Stimulated activated CD4-positive, alpha-beta T cell treated with anti-CD3 and anti-CD28 coated beads, TNF-alpha, amount 100 ng/mL, for 48 hours (primary cell): ENCODE measurements around the gene EEF1A1.
"Not testable (repeated sequence)": the region's sequence is repeated elsewhere in the genome, so short reads cannot be mapped to it uniquely, and the experiment has no call there.

Experiments used
- DNase-seq, 3 donors: peaks; one replicate each; pipeline ENCODE4 v3.0.0-alpha.2; 2020; ENCODE audit warnings: low read depth in 3 of 3

Gene EEF1A1

DNA sequence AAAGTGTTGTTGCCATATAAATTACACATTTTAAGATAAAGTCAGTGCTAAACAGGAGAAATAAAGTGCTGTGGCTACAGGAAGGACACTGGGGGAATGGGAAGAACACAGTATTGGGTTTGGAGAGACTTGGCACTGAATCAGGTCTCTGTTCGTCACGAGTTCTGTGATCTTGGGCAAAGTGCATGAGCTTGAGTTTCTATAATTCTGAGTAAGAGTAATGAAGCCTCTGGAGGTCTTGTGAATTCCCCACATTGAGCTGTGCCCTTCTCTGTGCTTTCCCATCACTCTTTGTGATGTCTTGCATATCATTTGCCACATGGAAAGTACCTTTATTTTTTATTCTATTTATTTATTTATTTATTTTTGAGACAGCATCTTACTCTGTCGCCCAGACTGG lies 16.8 kb upstream of the EEF1A1 start:
- no peak for DNase-seq

DNA sequence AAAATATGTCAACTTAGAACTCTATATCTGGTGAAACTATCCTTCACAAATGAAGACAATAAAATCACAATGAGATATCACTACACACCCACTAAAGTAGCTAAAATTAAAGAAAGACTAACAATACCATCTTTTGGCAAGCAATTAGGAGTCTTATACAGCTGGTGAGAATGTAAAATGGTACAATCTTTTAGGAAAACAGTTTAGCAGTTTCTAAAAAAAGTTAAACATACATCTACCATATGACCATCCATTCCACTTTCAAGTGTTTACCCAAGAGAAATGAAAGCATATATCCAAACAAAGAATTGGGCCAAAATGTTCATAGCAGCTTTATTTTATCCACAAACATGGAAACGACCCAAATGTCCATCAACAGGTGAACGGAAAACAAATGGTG lies 13.8 kb upstream of the EEF1A1 start:
- no peak for DNase-seq

- DNase-seq = no peak
These were observed 11.5 kb upstream of the EEF1A1 start for GRCh38 chr6:73532293-73532692.

DNA sequence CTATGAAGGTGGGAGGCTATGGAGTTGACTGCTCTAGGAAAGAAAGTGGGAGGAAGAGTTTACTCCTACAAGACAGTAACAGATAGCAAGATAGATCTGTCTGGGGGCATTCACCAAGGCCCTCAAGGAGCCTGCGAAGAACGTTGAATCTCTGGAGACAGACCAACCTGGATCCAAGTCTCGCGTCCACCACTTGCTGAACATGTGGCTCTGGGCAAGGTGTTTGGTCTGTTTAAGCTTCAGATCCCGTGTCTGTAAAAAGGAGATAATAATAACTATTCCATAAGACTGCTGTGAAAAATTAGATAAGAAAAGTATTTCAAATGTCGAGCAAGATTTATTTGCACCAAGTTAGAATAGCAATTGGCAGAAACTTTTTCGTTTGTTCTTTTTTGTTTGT lies 8.1 kb upstream of the EEF1A1 start:
- DNase-seq = no peak

- no peak for DNase-seq
These were observed 4.9 kb upstream of the EEF1A1 start for GRCh38 chr6:73525546-73526330.

DNA sequence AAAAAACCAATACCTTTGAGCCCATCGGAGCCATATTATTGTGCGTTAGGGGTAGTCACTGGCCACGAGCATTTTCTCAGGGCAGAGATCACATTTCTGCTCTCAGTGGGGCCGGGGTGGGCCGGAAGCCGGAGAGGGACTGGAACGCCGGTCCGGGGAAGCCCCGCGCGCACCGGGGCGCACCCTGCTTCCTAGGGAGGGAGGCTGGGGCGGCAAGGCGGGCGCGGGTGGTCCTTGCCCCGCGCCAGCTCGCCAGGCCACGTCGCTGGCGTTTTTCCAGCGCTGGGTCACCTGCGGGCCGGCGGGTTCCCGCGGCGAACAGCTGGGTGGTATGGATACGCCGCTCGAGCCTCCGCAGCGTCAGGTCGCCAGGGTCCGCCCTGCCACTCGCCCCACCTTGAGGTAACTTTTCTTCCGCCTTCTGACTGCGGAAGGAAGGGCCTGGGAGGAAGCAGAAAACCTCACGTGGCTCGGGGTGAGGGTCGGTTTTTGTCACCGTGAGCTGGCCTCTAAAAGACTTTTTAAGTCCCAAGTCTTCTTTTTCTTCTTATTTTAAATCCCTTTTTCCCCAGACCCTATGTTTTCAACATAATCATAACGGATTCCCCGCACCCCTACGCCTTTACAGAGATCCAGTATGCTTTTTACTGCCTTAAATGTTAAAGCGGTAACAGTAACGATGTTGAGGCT lies 2.7 kb upstream of the EEF1A1 start:
- DNase-seq = peak in 2 of 3 donors; percentile 61 to 66

DNA sequence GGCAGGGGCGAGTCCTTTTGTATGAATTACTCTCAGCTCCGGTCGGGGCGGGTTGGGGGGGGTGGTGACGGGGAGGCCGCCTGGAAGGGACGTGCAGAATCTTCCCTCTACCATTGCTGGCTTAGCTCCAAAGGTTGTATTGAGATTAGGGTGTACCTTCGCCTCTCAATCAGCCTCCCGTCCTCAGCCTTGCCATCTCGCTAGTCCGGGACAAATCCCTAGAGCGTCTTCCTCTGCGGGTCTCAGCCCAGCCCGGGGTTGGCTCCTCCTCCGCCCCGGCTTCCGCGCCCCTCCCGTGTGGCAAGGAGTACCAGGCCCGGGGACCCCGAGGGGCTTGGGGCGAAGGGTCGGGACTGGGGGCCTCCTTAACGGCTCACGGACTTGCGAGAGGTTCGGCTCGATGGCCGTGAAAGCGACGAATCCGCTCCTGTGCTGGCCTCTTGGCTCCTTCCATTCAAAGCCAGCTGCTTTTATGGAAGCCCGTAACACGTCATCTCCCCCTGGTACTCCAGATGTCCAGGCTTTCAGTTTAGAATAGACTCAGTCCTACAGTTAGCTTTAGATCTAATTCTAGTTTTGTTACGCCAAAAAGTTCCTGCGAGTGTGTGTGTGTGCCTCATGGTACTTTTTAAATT lies 636 bp upstream of the EEF1A1 start:
- peak; percentile 56 to 72 (median 62) for DNase-seq

DNA sequence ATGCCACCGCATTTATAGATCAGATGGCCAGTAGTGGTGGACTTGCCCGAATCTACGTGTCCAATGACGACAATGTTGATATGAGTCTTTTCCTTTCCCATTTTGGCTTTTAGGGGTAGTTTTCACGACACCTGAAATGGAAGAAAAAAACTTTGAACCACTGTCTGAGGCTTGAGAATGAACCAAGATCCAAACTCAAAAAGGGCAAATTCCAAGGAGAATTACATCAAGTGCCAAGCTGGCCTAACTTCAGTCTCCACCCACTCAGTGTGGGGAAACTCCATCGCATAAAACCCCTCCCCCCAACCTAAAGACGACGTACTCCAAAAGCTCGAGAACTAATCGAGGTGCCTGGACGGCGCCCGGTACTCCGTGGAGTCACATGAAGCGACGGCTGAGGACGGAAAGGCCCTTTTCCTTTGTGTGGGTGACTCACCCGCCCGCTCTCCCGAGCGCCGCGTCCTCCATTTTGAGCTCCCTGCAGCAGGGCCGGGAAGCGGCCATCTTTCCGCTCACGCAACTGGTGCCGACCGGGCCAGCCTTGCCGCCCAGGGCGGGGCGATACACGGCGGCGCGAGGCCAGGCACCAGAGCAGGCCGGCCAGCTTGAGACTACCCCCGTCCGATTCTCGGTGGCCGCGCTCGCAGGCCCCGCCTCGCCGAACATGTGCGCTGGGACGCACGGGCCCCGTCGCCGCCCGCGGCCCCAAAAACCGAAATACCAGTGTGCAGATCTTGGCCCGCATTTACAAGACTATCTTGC lies 725 bp downstream of the EEF1A1 start:
- DNase-seq = peak in 2 of 3 donors; percentile 64 to 75

- not testable (repeated sequence) for DNase-seq
These were observed 1.6 kb downstream of the EEF1A1 start for GRCh38 chr6:73518982-73519881.

GRCh38 chr6:73518100-73518981 lies 2.5 kb downstream of the EEF1A1 start:
- DNase-seq = not testable (repeated sequence)

- DNase-seq = no peak
These were observed 4.0 kb downstream of the EEF1A1 start for GRCh38 chr6:73516514-73517489.

DNA sequence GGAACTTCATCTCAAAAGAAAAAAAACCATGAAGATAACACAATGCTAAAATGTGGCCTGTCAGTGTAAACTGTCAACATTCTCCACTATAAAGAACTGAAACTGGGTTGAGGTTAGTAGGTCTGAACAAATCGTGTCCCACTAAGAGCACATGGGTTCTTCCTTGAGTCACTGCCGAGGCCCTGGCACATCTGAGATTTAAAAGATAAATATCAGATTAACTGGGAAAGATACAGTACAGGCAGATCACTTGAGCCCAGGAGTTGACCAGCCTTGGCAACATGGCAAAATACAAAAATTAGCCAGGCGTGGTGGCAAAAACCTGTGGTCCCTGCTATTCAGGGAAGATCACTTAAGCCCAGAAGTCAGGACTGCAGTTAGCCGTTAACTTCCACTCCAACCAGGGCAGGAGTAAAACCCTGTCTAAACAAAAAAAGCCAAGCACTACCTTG lies 5.6 kb downstream of the EEF1A1 start:
- DNase-seq = no peak

GRCh38 chr6:73514746-73515110 lies 6.1 kb downstream of the EEF1A1 start:
- DNase-seq = no peak

DNA sequence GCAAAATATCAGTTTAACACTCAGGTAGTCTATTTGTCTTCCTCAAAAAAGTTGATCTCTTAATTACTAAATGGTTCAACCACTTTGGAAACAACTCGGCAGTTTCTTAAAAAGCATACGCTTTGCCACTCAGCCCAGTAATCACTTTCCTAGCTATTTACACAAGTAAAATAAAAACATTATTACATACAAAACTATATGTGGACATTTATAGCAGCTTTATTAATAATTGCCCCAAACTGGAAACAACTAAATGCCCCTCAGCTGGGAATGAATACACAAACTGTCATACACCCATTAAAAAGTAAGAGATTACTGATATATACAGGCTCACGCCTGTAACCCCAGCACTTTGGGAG lies 7.4 kb downstream of the EEF1A1 start:
- no peak for DNase-seq

DNA sequence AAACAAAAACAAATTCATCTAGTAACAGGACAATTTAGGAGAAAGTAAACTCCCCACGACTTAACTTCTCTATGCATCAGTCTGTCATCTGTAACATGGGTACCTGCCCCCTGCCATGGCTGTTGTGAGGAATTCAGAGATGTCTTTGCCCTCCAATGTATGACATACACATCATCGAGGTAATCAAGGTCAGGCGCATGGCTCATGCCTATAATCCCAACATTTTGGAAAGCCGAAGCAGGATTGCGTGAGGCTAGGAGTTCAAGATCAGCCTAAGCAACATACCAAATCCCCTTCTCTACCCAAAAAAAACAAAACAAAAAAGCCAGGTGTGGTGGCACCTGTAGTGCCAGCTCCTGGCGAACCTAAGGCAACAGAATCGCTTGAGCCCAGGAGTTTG lies 9.0 kb downstream of the EEF1A1 start:
- no peak for DNase-seq

- no peak for DNase-seq
These were observed 11.0 kb downstream of the EEF1A1 start for GRCh38 chr6:73509851-73510250.

GRCh38 chr6:73508776-73509175 lies 12.1 kb downstream of the EEF1A1 start:
- no peak for DNase-seq

DNA sequence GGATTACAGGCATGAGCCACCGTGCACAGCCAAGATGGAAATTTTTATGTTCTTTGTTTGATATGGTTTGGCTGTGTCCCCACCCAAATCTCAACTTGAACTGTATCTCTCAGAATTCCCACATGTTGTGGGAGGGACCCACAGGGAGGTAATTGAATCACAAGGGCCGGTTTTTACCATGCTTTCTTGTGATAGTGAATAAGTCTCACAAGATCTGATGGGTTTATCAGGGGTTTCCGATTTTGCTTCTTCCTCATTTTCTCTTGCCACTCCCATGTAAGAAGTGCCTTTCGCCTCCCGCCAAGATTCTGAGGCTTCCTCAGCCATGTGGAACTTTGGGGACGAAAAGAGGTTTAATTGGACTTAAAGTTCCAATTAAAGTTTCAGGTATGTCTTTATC lies 14.6 kb downstream of the EEF1A1 start:
- no peak for DNase-seq

GRCh38 chr6:73505705-73506104 lies 15.1 kb downstream of the EEF1A1 start:
- not testable (repeated sequence) for DNase-seq
